Stimulated activated CD4-positive, alpha-beta T cell treated with anti-CD3 and anti-CD28 coated beads, Interleukin-2, amount 100 ng/mL, for 4 hours (primary cell): ENCODE measurements around the gene DXO.
"Not testable (repeated sequence)": the region's sequence is repeated elsewhere in the genome, so short reads cannot be mapped to it uniquely, and the experiment has no call there.

Experiments
- DNase-seq: peaks from one replicate; pipeline ENCODE4 v3.0.0-alpha.2; 2020; ENCODE audit warnings: low read depth

Gene DXO

GRCh38 chr6:31979238-31979898, 7.4 kb upstream of the DXO start:
- no peak for DNase-seq

- no peak for DNase-seq
Measured at GRCh38 chr6:31978831-31979230, 6.9 kb upstream of the DXO start.

GRCh38 chr6:31977816-31978431, 6.0 kb upstream of the DXO start:
- DNase-seq = no peak

GRCh38 chr6:31976065-31976464, 4.1 kb upstream of the DXO start:
- not testable (repeated sequence) for DNase-seq

- no peak for DNase-seq
Measured at GRCh38 chr6:31972709-31973350, 892 bp upstream of the DXO start.

- no peak for DNase-seq
Measured at GRCh38 chr6:31971279-31971992, 502 bp downstream of the DXO start.

- no peak for DNase-seq
Measured at GRCh38 chr6:31970604-31971271, 1.2 kb downstream of the DXO start.

- no peak for DNase-seq
Measured at GRCh38 chr6:31969712-31970603, 2.0 kb downstream of the DXO start.

- no peak for DNase-seq
Measured at GRCh38 chr6:31968791-31969711, 2.9 kb downstream of the DXO start.

- no peak for DNase-seq
Measured at GRCh38 chr6:31968326-31968725, 3.6 kb downstream of the DXO start.

- DNase-seq = no peak
Measured at GRCh38 chr6:31967926-31968320, 4.0 kb downstream of the DXO start.

GRCh38 chr6:31966997-31967925, 4.7 kb downstream of the DXO start:
- no peak for DNase-seq

GRCh38 chr6:31966506-31966905, 5.4 kb downstream of the DXO start:
- DNase-seq = no peak

GRCh38 chr6:31965700-31966099, 6.2 kb downstream of the DXO start:
- DNase-seq = no peak

GRCh38 chr6:31963921-31964320, 8.0 kb downstream of the DXO start:
- DNase-seq = no peak

- DNase-seq = no peak
Measured at GRCh38 chr6:31961616-31962015, 10.3 kb downstream of the DXO start.

- peak; percentile 97 for DNase-seq
Measured at GRCh38 chr6:31958741-31959739, 12.9 kb downstream of the DXO start, which contains the start of the genes NELFE and SKIC2. Gene NELFE (minus strand): TSS chr6:31958971. CDS start chr6:31958446, 525 bp downstream. Gene SKIC2 (plus strand): TSS chr6:31959175. CDS start chr6:31959193, 18 bp downstream.

GRCh38 chr6:31958412-31958740, 13.6 kb downstream of the DXO start:
- DNase-seq = no peak
